NB4 (cell line): Measurements from ENCODE around the gene DIPK2B.
A peak's percentile ranks its signal among the peaks of the same experiment; 100 is the strongest.

ENCODE experiments used
- DNase-seq: peaks from one replicate; pipeline ENCODE4 v3.0.0; 2010; ENCODE audit warnings: low read depth
- H3K4me3 ChIP-seq: one replicate; pipeline ENCODE4 v1.5.1; 2011; ENCODE audit warnings: mild to moderate bottlenecking, low read depth, low read length, moderate library complexity
- CTCF ChIP-seq: IDR thresholded peaks from one replicate; pipeline ENCODE4 v1.5.1; 2012; ENCODE audit warnings: low read depth, low read length
- MYC ChIP-seq: IDR thresholded peaks from 2 replicates; pipeline ENCODE4 v1.6.1; 2011; ENCODE audit warnings: low read depth, low read length
- POLR2A ChIP-seq: IDR thresholded peaks from 2 replicates; pipeline ENCODE4 v1.6.1; 2011; ENCODE audit warnings: mild to moderate bottlenecking; ENCODE audit not compliant: insufficient read length; ENCODE audit errors: extremely low read depth
- TF ChIP-seq, protein P1 (sequence below): IDR thresholded peaks from 2 replicates; pipeline ENCODE4 v1.6.1; 2011; ENCODE audit warnings: low read depth, low read length

The DIPK2B gene

GRCh38 chrX:45200741-45201234 is at the start of gene DIPK2B:
Gene DIPK2B, minus strand, starts transcription at chrX:45200876. Its CDS starts 50 bp downstream, at chrX:45200826.
- no peak for DNase-seq
- TF ChIP-seq CTCF (no peak), POLR2A (no peak), MYC (no peak)
- TF ChIP-seq, protein P1, sequence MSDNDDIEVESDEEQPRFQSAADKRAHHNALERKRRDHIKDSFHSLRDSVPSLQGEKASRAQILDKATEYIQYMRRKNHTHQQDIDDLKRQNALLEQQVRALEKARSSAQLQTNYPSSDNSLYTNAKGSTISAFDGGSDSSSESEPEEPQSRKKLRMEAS = no peak
- no peak within 1 kb of the TSS for H3K4me3 ChIP-seq

GRCh38 chrX:45240301-45240700 is 39.6 kb upstream of the DIPK2B start:
- peak; percentile 11 for DNase-seq
- H3K4me3 ChIP-seq = no peak overlapping the region
- TF ChIP-seq, protein P1 = no peak
- no peak for TF ChIP-seq POLR2A

GRCh38 chrX:45238489-45238888 is 37.8 kb upstream of the DIPK2B start:
- H3K4me3 ChIP-seq = no peak overlapping the region
- no peak for TF ChIP-seq MYC
- no peak for TF ChIP-seq CTCF
- TF ChIP-seq, protein P1 = no peak
- TF ChIP-seq POLR2A = no peak
- no peak for DNase-seq

GRCh38 chrX:45233531-45233930 is 32.9 kb upstream of the DIPK2B start:
- no peak overlapping the region for H3K4me3 ChIP-seq
- TF ChIP-seq, protein P1 = no peak
- TF ChIP-seq MYC (no peak), POLR2A (no peak), CTCF (no peak)
- DNase-seq = peak; percentile 2

GRCh38 chrX:45232139-45232538 is 31.5 kb upstream of the DIPK2B start:
- TF ChIP-seq MYC = no peak
- peak; percentile 6 for DNase-seq
- H3K4me3 ChIP-seq = no peak overlapping the region

DNA sequence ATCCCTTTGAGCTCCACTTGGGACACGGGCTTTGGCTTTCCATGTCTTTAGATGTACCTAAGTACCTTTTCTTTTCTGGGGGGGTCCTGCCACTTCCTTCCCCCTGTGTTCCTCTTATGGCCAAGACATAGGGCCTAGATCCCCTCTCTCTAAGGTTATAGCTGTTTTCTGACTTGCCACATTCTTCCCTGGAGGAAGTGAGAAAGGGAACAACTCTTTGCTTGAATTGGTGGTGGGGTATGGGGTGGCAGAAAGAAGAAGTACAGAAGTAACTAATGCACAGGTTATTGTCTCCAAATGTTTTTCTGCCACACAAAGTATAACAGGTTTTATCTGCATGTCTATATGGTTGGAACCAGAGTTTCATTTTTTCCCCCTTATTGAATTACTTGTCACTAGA is 29.7 kb upstream of the DIPK2B start:
- no peak overlapping the region for H3K4me3 ChIP-seq
- TF ChIP-seq, protein P1 = no peak
- TF ChIP-seq CTCF (no peak), MYC (no peak), POLR2A (no peak)
- DNase-seq = peak; percentile 3

- DNase-seq = no peak
- TF ChIP-seq MYC = no peak
- TF ChIP-seq, protein P1 = no peak
- TF ChIP-seq CTCF = no peak
- TF ChIP-seq POLR2A = no peak
- H3K4me3 ChIP-seq = no peak overlapping the region
Measured at GRCh38 chrX:45229348-45229747, 28.7 kb upstream of the DIPK2B start.
